Activated CD4-positive, alpha-beta T cell treated with anti-CD3 and anti-CD28 coated beads, Interleukin-2, amount 10 ng/mL, durations not matched to agents 7 days and 5 days (primary cell): ENCODE data around the gene THEMIS. TPM values are rescaled to one million over a fixed set of nuclear protein-coding genes. Genes with fewer than 3 reads are reported as not detected.
"Not testable (repeated sequence)": the region's sequence is repeated elsewhere in the genome, so short reads cannot be mapped to it uniquely, and the experiment has no call there.

Experiments used
- CTCF ChIA-PET: fragments of 350-600 bp; sonication (Branson Sonifier 250); formaldehyde crosslinking; loops from one replicate; lab custom pipeline; 2021; ENCODE audit warnings: antibody characterized with exemption; lab: Charles Lee
- POLR2A ChIA-PET: fragments of 350-600 bp; sonication (Branson Sonifier 250); formaldehyde crosslinking; loops from one replicate; lab custom pipeline; 2021; ENCODE audit warnings: antibody characterized with exemption; lab: Charles Lee
- DNase-seq: peaks from one replicate; pipeline ENCODE4 v3.0.0-alpha.2; 2020
- H3K27ac Mint-ChIP-seq: one replicate; pipeline ENCODE4 v1.8.0; 2021; ENCODE audit warnings: mild to moderate bottlenecking, moderate library complexity, mixed read lengths
- H3K27me3 Mint-ChIP-seq: one replicate; pipeline ENCODE4 v1.8.0; 2021; ENCODE audit warnings: mixed read lengths
- H3K36me3 Mint-ChIP-seq: one replicate; pipeline ENCODE4 v1.8.0; 2021; ENCODE audit warnings: low read depth, mixed read lengths
- H3K4me1 Mint-ChIP-seq: one replicate; pipeline ENCODE4 v1.8.0; 2021; ENCODE audit warnings: mixed read lengths
- H3K4me3 Mint-ChIP-seq: one replicate; pipeline ENCODE4 v1.8.0; 2021; ENCODE audit warnings: mild to moderate bottlenecking, moderate library complexity, mixed read lengths
- H3K9me3 Mint-ChIP-seq: one replicate; pipeline ENCODE4 v1.8.0; 2021; ENCODE audit warnings: mixed read lengths
- total RNA-seq, 2 experiments: library from RNA; stranded (reverse); gene quantifications; one replicate each; pipeline ENCODE4 v1.2.3, GENCODE V29; 2021

The THEMIS gene
- total RNA-seq, 2 experiments from 2014 or later = 89.2 to 101 TPM

DNA sequence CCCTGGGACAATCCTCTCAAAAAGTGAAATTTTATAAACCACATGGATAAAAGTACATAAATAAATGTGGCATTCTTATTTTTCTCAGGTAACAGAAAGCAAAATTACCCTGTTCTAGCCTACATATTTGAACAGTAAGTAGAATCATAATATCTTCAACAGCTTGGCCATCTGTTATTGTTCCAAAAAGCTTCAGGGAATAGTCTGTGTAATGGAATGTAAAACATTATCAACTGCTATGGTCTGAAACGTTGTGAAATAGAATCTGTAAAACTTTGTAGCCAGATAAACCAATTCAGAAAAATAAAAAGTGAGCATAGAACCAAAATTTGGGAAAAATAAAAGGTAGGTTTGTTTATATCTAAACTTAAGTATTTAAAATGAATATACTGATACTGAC is 114.7 kb downstream of the THEMIS start:
- no peak overlapping the region for H3K27ac Mint-ChIP-seq
- H3K36me3 Mint-ChIP-seq = peaks cover 62% of the 10 kb centered on the region
- H3K4me3 Mint-ChIP-seq = no peak overlapping the region
- no peaks in the 10 kb centered on the region for H3K27me3 Mint-ChIP-seq
- peaks cover 21% of the 10 kb centered on the region for H3K4me1 Mint-ChIP-seq
- no peak for DNase-seq
- peaks cover 8% of the 10 kb centered on the region for H3K9me3 Mint-ChIP-seq
- ChIA-PET CTCF (interaction anchor here (1.0 kb wide), 1 partner anchor 14 kb away, joined by 3 read pairs; no protein-coding TSS in a partner anchor), POLR2A (no interaction called here)

DNA sequence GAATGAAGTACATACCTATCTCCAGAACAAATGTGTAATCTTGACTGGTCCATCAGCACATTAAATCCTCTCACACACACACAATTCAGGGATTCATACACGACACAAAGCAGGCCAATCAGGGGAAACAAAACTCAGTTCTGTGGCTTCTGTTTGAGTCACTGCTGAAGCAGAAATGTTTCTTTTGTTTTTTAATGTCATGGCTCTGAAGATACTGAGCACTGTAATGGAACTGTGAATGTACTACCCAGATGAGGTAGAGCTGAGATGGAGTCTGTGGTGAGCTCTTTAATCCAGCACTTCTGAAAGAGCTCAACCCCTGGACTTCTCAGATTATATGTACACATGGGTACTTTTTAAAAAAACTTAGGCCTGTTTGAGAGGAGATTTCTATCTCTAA is 116.4 kb downstream of the THEMIS start:
- peaks cover 61% of the 10 kb centered on the region for H3K36me3 Mint-ChIP-seq
- no peaks in the 10 kb centered on the region for H3K27me3 Mint-ChIP-seq
- no peak overlapping the region for H3K27ac Mint-ChIP-seq

DNA sequence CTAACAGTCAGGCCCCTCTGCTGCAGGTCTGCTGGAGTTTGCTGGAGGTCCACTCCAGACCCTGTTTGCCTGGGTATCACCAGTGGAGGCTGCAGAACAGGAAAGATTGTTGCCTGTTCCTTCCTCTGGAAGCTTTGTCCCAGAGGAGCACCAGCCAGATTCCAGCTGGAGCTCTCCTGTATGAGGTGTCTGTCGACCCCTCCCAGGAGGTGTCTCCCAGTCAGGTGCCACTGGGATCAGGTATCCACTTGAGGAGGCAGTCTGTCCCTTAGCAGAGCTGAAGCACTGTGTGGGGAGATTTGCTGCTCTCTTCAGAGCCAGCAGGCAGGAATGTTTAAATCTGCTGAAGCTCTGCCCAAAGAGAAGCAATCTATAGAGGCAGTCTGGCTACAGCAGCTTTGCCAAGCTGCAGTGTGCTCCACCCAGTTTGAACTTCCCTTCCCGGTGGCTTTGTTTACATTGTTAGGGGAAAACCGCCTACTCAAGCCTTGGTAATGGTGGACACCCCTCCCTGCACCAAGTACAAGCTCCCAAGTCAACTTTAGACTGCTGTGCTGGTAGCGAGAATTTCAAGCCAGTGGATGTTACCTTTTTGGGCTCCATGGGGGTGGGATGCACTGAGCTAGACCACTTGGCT is 119.1 kb downstream of the THEMIS start:
- Mint-ChIP-seq H3K9me3 (peaks cover 11% of the 10 kb centered on the region), H3K36me3 (peaks cover 60% of the 10 kb centered on the region), H3K4me1 (peaks cover 29% of the 10 kb centered on the region)
- H3K27me3 Mint-ChIP-seq, CTCF ChIA-PET, DNase-seq, POLR2A ChIA-PET, H3K4me3 Mint-ChIP-seq, H3K27ac Mint-ChIP-seq: not testable (repeated sequence)

More for the DNA sequence above, 116.4 kb downstream of the THEMIS start:
- peaks cover 27% of the 10 kb centered on the region for H3K4me1 Mint-ChIP-seq
- POLR2A ChIA-PET = no interaction called here
- DNase-seq = no peak
- no peak overlapping the region for H3K4me3 Mint-ChIP-seq
- CTCF ChIA-PET = no interaction called here
- peaks cover 11% of the 10 kb centered on the region for H3K9me3 Mint-ChIP-seq

DNA sequence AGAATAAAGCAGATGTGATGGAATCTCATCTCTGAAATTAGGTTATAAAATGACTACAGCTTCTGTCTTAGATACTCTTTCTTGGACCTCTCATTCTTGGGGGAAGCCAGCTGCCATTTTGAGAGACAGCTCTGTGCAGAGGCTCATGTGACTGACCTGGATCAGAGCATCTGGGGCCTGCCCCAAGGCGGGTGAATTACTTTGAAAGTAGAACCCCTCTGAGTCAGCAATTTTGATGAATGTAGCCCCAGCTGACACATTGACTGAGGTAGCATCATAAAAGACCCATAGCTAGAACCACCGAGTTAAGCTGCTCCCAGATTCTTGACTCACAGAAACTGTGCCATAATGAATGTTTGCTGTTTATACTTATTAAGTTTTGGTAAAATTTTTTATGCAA is 124.5 kb downstream of the THEMIS start:
- CTCF ChIA-PET = no interaction called here
- no peak overlapping the region for H3K4me3 Mint-ChIP-seq
- H3K27me3 Mint-ChIP-seq = no peaks in the 10 kb centered on the region
- H3K36me3 Mint-ChIP-seq = peaks cover 56% of the 10 kb centered on the region
- no peak for DNase-seq
- H3K9me3 Mint-ChIP-seq = peaks cover 10% of the 10 kb centered on the region
- POLR2A ChIA-PET = no interaction called here
- peak overlapping the region; percentile 31 for H3K27ac Mint-ChIP-seq
- H3K4me1 Mint-ChIP-seq = peaks cover 15% of the 10 kb centered on the region

DNA sequence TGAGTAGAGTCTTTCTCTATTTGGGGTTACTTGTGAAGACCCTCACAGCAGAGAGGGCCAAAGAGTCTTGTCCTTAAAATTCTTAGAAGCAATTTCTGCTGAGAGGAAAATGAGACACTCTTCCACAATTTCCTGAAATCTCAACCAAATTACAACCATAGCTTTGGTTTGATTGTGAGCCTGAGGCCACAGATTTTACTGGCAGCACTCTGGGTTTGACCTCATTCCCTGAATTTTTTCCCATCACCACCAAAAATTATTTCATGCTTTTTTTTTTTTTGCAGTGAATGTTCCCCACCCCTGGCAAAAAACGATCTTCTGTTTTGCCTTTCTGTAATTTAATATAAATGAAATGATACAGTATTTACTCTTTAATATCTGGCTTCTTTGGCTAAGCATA is 125.5 kb downstream of the THEMIS start:
- H3K9me3 Mint-ChIP-seq = peaks cover 11% of the 10 kb centered on the region
- POLR2A ChIA-PET = no interaction called here
- peaks cover 58% of the 10 kb centered on the region for H3K36me3 Mint-ChIP-seq
- H3K4me3 Mint-ChIP-seq = no peak overlapping the region
- H3K27me3 Mint-ChIP-seq = no peaks in the 10 kb centered on the region
- no peak overlapping the region for H3K27ac Mint-ChIP-seq
- CTCF ChIA-PET = no interaction called here
- no peak for DNase-seq
- peaks cover 12% of the 10 kb centered on the region for H3K4me1 Mint-ChIP-seq

DNA sequence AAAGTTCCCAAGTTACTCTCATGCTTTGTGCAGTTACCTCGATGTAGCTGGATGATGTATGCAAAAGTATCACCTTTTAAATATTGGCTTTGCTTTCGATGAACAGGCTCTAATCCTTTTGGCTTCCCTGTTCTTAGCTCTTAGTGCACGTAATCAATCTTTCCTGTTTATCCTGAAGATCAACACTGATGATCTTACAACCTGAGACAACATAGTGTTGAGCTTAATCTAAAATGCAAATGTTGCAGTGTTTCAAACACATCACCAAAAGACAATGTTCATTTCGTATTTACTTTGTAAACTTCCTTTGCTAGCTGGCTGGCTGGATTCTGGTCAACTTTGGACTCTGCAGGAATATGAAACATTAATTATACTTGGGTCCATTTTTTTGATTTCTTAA is 132.1 kb downstream of the THEMIS start:
- Mint-ChIP-seq H3K27ac (no peak overlapping the region), H3K4me3 (no peak overlapping the region), H3K27me3 (no peaks in the 10 kb centered on the region), H3K36me3 (peaks cover 54% of the 10 kb centered on the region), H3K9me3 (peaks cover 6% of the 10 kb centered on the region), H3K4me1 (peaks cover 8% of the 10 kb centered on the region)
- ChIA-PET POLR2A (no interaction called here), CTCF (no interaction called here)
- DNase-seq = no peak

DNA sequence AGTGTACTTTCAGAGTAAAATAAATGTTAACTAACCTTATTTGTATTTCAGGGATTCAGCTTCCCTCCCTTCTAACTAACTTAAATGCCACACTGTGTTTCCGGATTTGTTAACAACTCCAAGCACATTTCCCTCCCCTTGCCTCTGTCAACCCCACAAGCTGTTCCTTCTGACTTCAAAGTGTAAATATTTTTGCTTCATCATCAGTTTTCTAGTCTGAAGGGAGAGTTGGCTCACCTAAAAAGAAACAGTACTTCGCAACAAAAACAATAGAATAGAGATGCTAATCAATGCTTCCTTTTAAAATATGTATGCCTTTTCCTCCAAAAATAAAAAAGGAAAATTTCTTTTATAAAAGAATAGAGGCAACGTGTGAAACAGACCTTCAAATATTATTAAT is 132.6 kb downstream of the THEMIS start:
- ChIA-PET POLR2A (no interaction called here), CTCF (no interaction called here)
- H3K9me3 Mint-ChIP-seq = peaks cover 6% of the 10 kb centered on the region
- peaks cover 55% of the 10 kb centered on the region for H3K36me3 Mint-ChIP-seq
- DNase-seq = no peak
- H3K4me3 Mint-ChIP-seq = no peak overlapping the region
- peaks cover 8% of the 10 kb centered on the region for H3K4me1 Mint-ChIP-seq
- no peaks in the 10 kb centered on the region for H3K27me3 Mint-ChIP-seq
- no peak overlapping the region for H3K27ac Mint-ChIP-seq

DNA sequence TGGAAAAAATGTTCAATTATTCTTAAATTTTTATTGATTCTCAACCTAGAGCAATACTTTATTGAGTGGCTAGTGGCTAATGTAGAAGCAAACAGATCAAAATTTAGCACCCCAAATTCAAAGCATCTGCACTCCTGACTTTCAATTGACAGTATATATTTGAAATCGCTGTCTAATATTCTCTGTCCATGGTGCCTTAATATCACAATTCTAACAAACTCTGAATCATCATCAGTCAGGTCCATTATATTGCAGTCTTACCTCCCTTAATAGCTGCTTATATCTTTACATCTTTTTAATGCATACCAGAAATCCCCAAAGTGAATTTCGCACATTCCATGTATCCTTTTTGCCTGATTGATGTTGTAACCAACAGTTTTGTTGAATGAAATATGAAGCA is 134.9 kb downstream of the THEMIS start:
- peaks cover 5% of the 10 kb centered on the region for H3K9me3 Mint-ChIP-seq
- no peak for DNase-seq
- no peaks in the 10 kb centered on the region for H3K27me3 Mint-ChIP-seq
- POLR2A ChIA-PET = no interaction called here
- H3K4me1 Mint-ChIP-seq = peaks cover 22% of the 10 kb centered on the region
- no peak overlapping the region for H3K4me3 Mint-ChIP-seq
- CTCF ChIA-PET = no interaction called here
- no peak overlapping the region for H3K27ac Mint-ChIP-seq
- peaks cover 49% of the 10 kb centered on the region for H3K36me3 Mint-ChIP-seq

DNA sequence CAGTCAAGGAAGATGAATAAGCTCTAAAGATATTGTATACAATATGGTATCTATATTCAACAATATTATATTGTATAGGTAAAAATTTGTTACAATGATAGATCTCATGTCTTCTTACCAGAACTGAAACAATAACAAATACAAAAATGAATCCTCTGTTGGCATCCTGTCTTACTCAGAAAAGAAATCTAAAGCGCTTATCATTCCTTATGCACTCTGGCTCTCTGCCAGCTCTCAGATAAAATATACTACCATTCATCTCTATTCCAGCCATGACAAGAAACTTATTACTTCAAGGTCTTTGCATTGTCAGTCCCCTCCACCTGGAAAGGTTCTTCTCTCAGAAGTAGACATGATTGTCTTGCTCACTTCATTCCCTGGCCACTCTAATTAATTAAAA is 138.6 kb downstream of the THEMIS start:
- DNase-seq = no peak
- Mint-ChIP-seq H3K27me3 (no peaks in the 10 kb centered on the region), H3K36me3 (peaks cover 42% of the 10 kb centered on the region), H3K4me1 (peaks cover 20% of the 10 kb centered on the region), H3K27ac (no peak overlapping the region), H3K9me3 (peaks cover 3% of the 10 kb centered on the region), H3K4me3 (no peak overlapping the region)
- CTCF ChIA-PET = interaction anchor here (1.0 kb wide), 1 partner anchor 12 kb away, joined by 3 read pairs; no protein-coding TSS in a partner anchor
- POLR2A ChIA-PET = no interaction called here

DNA sequence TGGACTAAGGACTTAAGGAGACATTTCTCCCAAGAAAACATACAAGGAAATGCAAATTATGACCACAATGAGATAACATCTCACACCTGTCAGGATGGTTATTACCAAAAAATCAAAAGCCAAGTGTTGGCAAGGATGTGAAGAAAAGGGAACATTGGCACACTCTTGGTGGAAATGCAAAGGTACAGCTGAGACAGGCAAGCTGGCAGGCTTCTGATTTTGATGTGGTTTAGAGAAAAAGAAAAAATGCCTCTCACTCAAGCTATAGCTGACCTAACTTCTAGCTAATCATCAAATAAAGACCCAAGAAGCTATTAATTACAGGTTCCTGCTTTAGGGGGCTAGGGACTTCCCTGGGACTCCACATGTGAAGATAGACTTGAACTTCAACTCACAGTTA is 139.8 kb downstream of the THEMIS start:
- peaks cover 6% of the 10 kb centered on the region for H3K9me3 Mint-ChIP-seq
- no peak for DNase-seq
- no peak overlapping the region for H3K27ac Mint-ChIP-seq
- no peaks in the 10 kb centered on the region for H3K27me3 Mint-ChIP-seq
- H3K4me1 Mint-ChIP-seq = peaks cover 20% of the 10 kb centered on the region
- POLR2A ChIA-PET = no interaction called here
- H3K4me3 Mint-ChIP-seq = no peak overlapping the region
- CTCF ChIA-PET = interaction anchor here (0.7 to 1.5 kb wide), 3 partner anchors 12 to 19 kb away, joined by 3 to 5 read pairs (median 3); no protein-coding TSS in a partner anchor
- H3K36me3 Mint-ChIP-seq = peaks cover 44% of the 10 kb centered on the region

DNA sequence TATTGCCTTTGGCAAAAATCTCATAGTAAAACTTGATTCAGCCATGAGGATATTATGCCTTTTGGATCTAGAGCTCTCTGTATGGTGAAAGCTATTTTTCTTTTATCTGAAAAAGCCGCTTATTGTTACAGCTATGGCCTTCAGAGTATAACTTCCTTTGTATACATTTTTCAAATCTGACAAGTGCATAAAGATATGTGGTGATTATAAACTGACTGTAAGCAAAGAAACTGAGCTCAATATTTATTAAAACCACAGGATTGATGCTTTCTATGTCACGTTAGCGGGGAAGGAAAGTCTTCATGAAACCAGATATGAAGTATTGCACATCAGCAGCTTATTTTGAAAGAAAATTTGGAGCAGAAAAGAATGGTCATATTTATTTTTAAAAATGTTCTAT is 151.8 kb downstream of the THEMIS start:
- Mint-ChIP-seq H3K36me3 (peaks cover 29% of the 10 kb centered on the region), H3K27ac (no peak overlapping the region), H3K4me1 (peaks cover 25% of the 10 kb centered on the region), H3K9me3 (peaks cover 4% of the 10 kb centered on the region), H3K27me3 (no peaks in the 10 kb centered on the region), H3K4me3 (no peak overlapping the region)
- POLR2A ChIA-PET = no interaction called here
- CTCF ChIA-PET = interaction anchor here (0.7 to 1.3 kb wide), 2 partner anchors 12 to 13 kb away, joined by 3 read pairs; no protein-coding TSS in a partner anchor
- no peak for DNase-seq

DNA sequence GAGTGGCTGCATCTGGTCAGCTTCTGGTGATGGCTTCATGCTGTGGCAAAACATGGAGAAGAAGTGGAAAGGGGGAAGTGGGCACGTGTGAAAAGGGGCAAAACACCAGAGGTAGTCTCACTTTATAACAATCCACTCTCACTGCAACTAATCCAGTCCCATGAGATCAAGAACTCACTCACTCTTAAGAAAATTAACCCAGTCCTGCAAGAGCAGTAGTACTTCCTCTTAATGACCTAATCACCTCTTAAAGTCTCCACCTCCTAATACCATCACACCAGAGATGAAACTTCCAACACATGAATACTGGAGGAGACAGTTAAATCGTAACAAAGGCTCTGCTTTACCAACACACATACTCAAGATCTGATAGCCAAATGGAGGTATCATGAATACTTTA is 152.6 kb downstream of the THEMIS start:
- Mint-ChIP-seq H3K36me3 (peaks cover 30% of the 10 kb centered on the region), H3K4me3 (no peak overlapping the region), H3K27ac (peak overlapping the region; percentile 36), H3K4me1 (peaks cover 25% of the 10 kb centered on the region), H3K9me3 (peaks cover 4% of the 10 kb centered on the region), H3K27me3 (no peaks in the 10 kb centered on the region)
- CTCF ChIA-PET = no interaction called here
- POLR2A ChIA-PET = no interaction called here
- DNase-seq = no peak

DNA sequence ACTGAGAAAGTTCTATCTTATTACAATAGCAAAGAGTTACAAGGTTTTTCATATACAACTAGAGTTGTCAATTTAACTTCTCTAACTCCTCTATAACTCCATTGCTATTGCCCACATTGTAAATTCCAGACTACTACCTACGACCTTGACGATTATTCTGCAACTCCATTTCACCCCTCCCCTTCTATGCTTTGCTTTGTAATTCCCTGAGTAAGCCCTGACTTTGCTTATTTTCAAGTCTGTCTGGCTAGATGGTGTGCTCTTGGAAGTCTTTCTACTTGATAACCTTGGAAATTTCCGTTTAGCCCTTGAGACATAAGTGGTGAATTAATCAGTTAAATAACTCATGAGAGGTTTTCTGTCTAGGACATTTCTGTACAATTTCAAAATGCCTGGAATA is 162.4 kb downstream of the THEMIS start:
- DNase-seq = no peak
- CTCF ChIA-PET = no interaction called here
- no peak overlapping the region for H3K4me3 Mint-ChIP-seq
- peaks cover 34% of the 10 kb centered on the region for H3K36me3 Mint-ChIP-seq
- peaks cover 2% of the 10 kb centered on the region for H3K9me3 Mint-ChIP-seq
- H3K4me1 Mint-ChIP-seq = peaks cover 18% of the 10 kb centered on the region
- POLR2A ChIA-PET = no interaction called here
- H3K27me3 Mint-ChIP-seq = no peaks in the 10 kb centered on the region
- H3K27ac Mint-ChIP-seq = no peak overlapping the region

DNA sequence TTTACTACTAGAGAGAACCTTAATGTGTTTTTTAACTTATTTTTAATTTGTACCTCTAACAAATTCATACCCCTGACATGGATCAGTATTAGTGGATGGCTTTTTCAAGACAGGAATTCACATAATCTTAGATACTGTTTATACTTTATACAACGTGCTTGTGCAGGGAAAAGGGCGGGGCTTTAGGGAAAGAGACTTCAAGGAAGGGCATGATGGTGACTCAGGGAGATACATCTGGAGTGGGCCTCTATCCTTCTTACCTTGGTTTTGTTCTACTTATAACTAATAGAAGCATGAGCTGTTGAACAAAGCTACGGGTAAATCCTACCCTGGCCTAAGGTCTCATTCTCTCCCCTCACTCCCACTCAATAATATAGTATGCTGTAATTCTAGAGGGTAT is 163.1 kb downstream of the THEMIS start:
- no peaks in the 10 kb centered on the region for H3K27me3 Mint-ChIP-seq
- peaks cover 36% of the 10 kb centered on the region for H3K36me3 Mint-ChIP-seq
- ChIA-PET POLR2A (no interaction called here), CTCF (interaction anchor here (0.8 to 1.7 kb wide), 2 partner anchors 11 to 590 kb away, joined by 3 to 5 read pairs; no protein-coding TSS in a partner anchor)
- peaks cover 2% of the 10 kb centered on the region for H3K9me3 Mint-ChIP-seq
- H3K4me3 Mint-ChIP-seq = no peak overlapping the region
- no peak for DNase-seq
- H3K27ac Mint-ChIP-seq = no peak overlapping the region
- H3K4me1 Mint-ChIP-seq = peaks cover 19% of the 10 kb centered on the region
